K562 (cell line): ENCODE results near the gene SLC4A1.

Experiments used
- CREB1 ChIP-seq, 2 experiments: sonication (generic) in 1 of 2; formaldehyde crosslinking in 1 of 2; IDR thresholded peaks; 2 replicates each; pipeline versions ENCODE4 v1.6.1 to v1.8.0; 2012 to 2022; ENCODE audit warnings: inconsistent platforms in 1 of 2, mild to moderate bottlenecking in 1 of 2, missing genetic modification reagents in 1 of 2, moderate library complexity in 1 of 2
- CREB3L1 ChIP-seq: fragments of 450-650 bp; IDR thresholded peaks from 2 replicates; pipeline ENCODE4 v1.6.1; 2014; ENCODE audit warnings: low read depth, mild to moderate bottlenecking, moderate library complexity, borderline replicate concordance
- CTBP1 ChIP-seq: fragments of 450-650 bp; IDR thresholded peaks from 2 replicates; pipeline ENCODE4 v1.6.1; 2016; ENCODE audit warnings: borderline replicate concordance
- EGR1 ChIP-seq: fragments of 450-650 bp; conservative IDR thresholded peaks from 2 replicates; pipeline ENCODE4 v1.6.1; 2017; ENCODE audit warnings: mild to moderate bottlenecking
- GABPA ChIP-seq: fragments of 200-800 bp; sonication (Bioruptor generic); conservative IDR thresholded peaks from 2 replicates; pipeline ENCODE4 v1.6.1; 2016; ENCODE audit warnings: low read depth, missing genetic modification characterization, missing compliant biosample characterization
- GMEB1 ChIP-seq: fragments of 250-450 bp; sonication (Bioruptor Pico); IDR thresholded peaks from 2 replicates; pipeline ENCODE4 v1.4.0; 2020; ENCODE audit warnings: mild to moderate bottlenecking
- HIVEP1 ChIP-seq: fragments of 250-450 bp; sonication (Bioruptor Pico); IDR thresholded peaks from 2 replicates; pipeline ENCODE4 v1.4.0; 2020; ENCODE audit warnings: mild to moderate bottlenecking
- NFATC3 ChIP-seq: fragments of 450-650 bp; IDR thresholded peaks from 2 replicates; pipeline ENCODE4 v1.6.1; 2017; ENCODE audit warnings: mild to moderate bottlenecking
- NR2C2 ChIP-seq, 2 experiments: fragments of 200-800 bp in 1 of 2; sonication (Bioruptor generic) in 1 of 2; sonication (generic) in 1 of 2; formaldehyde crosslinking in 1 of 2; IDR thresholded peaks; 2 replicates each; pipeline versions ENCODE4 v1.6.1 to v1.8.0; 2016 to 2022; ENCODE audit warnings: mild to moderate bottlenecking in 1 of 2, missing compliant biosample characterization in 1 of 2, missing genetic modification characterization in 1 of 2, missing genetic modification reagents in 1 of 2
- SP2 ChIP-seq: IDR thresholded peaks from 2 replicates; pipeline ENCODE4 v1.6.1; 2011; ENCODE audit warnings: mild to moderate bottlenecking, low read depth, low read length, moderate library complexity; ENCODE audit not compliant: poor library complexity, severe bottlenecking; ENCODE audit errors: extremely low read depth
- ZBTB7A ChIP-seq: IDR thresholded peaks from 2 replicates; pipeline ENCODE4 v1.6.1; 2011; ENCODE audit warnings: low read depth, mild to moderate bottlenecking, low read length, moderate library complexity, borderline replicate concordance; ENCODE audit not compliant: control insufficient read depth
- TF ChIP-seq, protein P1 (sequence below), 3 experiments: IDR thresholded peaks in 2 of 3; conservative IDR thresholded peaks in 1 of 3; 2 replicates each; pipeline ENCODE4 v1.5.1; 2011 to 2012; ENCODE audit warnings: low read length in 3 of 3, mild to moderate bottlenecking in 3 of 3, control low read depth in 2 of 3, improper control_type of control experiment in 1 of 3, inconsistent platforms in 1 of 3, low read depth in 1 of 3, mixed read lengths in 1 of 3, moderate library complexity in 1 of 3; ENCODE audit not compliant: insufficient read depth in 2 of 3
- TF ChIP-seq, protein P2 (sequence below), 2 experiments: fragments of 450-650 bp; formaldehyde crosslinking in 1 of 2; IDR thresholded peaks; 2 replicates each; pipeline versions ENCODE4 v1.4.0 to v1.6.1; 2014 to 2020; ENCODE audit warnings: mild to moderate bottlenecking in 2 of 2, borderline replicate concordance in 1 of 2, low read depth in 1 of 2

GRCh38 chr17:44211281-44212265 lies 56.4 kb downstream of the SLC4A1 start:
- TF ChIP-seq EGR1, result no peak
- TF ChIP-seq CREB3L1, result no peak
- no peak for TF ChIP-seq ZBTB7A
- TF ChIP-seq, protein P1, sequence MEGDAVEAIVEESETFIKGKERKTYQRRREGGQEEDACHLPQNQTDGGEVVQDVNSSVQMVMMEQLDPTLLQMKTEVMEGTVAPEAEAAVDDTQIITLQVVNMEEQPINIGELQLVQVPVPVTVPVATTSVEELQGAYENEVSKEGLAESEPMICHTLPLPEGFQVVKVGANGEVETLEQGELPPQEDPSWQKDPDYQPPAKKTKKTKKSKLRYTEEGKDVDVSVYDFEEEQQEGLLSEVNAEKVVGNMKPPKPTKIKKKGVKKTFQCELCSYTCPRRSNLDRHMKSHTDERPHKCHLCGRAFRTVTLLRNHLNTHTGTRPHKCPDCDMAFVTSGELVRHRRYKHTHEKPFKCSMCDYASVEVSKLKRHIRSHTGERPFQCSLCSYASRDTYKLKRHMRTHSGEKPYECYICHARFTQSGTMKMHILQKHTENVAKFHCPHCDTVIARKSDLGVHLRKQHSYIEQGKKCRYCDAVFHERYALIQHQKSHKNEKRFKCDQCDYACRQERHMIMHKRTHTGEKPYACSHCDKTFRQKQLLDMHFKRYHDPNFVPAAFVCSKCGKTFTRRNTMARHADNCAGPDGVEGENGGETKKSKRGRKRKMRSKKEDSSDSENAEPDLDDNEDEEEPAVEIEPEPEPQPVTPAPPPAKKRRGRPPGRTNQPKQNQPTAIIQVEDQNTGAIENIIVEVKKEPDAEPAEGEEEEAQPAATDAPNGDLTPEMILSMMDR (IDR thresholded peaks at IDR 0.05 in 2 of 3, conservative IDR thresholded peaks at IDR 0.05 in 1 of 3; ENCODE audit: insufficient read depth in 2 of 3, low read depth in 1 of 3, low read length in 3 of 3), result no peak
- TF ChIP-seq HIVEP1 (CRISPR knock-in tag), result no peak
- TF ChIP-seq GMEB1 (CRISPR knock-in tag), result no peak
- TF ChIP-seq, protein P2, sequence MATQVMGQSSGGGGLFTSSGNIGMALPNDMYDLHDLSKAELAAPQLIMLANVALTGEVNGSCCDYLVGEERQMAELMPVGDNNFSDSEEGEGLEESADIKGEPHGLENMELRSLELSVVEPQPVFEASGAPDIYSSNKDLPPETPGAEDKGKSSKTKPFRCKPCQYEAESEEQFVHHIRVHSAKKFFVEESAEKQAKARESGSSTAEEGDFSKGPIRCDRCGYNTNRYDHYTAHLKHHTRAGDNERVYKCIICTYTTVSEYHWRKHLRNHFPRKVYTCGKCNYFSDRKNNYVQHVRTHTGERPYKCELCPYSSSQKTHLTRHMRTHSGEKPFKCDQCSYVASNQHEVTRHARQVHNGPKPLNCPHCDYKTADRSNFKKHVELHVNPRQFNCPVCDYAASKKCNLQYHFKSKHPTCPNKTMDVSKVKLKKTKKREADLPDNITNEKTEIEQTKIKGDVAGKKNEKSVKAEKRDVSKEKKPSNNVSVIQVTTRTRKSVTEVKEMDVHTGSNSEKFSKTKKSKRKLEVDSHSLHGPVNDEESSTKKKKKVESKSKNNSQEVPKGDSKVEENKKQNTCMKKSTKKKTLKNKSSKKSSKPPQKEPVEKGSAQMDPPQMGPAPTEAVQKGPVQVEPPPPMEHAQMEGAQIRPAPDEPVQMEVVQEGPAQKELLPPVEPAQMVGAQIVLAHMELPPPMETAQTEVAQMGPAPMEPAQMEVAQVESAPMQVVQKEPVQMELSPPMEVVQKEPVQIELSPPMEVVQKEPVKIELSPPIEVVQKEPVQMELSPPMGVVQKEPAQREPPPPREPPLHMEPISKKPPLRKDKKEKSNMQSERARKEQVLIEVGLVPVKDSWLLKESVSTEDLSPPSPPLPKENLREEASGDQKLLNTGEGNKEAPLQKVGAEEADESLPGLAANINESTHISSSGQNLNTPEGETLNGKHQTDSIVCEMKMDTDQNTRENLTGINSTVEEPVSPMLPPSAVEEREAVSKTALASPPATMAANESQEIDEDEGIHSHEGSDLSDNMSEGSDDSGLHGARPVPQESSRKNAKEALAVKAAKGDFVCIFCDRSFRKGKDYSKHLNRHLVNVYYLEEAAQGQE (IDR thresholded peaks at IDR 0.05; ENCODE audit: borderline replicate concordance), result no peak
- TF ChIP-seq, protein P2 (CRISPR knock-in tag; IDR thresholded peaks at IDR 0.05; ENCODE audit: low read depth), result no peak
- no peak for TF ChIP-seq CREB1 (IDR thresholded peaks at IDR 0.05)
- TF ChIP-seq CREB1 (CRISPR knock-in tag; IDR thresholded peaks at IDR 0.05), result no peak
- TF ChIP-seq SP2, result no peak
- TF ChIP-seq NR2C2 (CRISPR knock-in tag; IDR thresholded peaks at IDR 0.05), result no peak
- no peak for TF ChIP-seq NR2C2 (tag; IDR thresholded peaks at IDR 0.05)
- no peak for TF ChIP-seq GABPA (tag)
- TF ChIP-seq CTBP1, result no peak
- TF ChIP-seq NFATC3, result no peak
